Stimulated activated CD4-positive, alpha-beta T cell treated with anti-CD3 and anti-CD28 coated beads, Interleukin-12 subunit alpha, Interleukin-12 subunit beta, amount 100 ng/mL, for 4 hours (primary cell): Measurements from ENCODE around the gene EBF3.

ENCODE experiments used
- DNase-seq: peaks from one replicate; pipeline ENCODE4 v3.0.0-alpha.2; 2020

Gene EBF3

GRCh38 chr10:129959544-129960480 is 4.3 kb downstream of the EBF3 start:
- DNase-seq, result no peak

DNA sequence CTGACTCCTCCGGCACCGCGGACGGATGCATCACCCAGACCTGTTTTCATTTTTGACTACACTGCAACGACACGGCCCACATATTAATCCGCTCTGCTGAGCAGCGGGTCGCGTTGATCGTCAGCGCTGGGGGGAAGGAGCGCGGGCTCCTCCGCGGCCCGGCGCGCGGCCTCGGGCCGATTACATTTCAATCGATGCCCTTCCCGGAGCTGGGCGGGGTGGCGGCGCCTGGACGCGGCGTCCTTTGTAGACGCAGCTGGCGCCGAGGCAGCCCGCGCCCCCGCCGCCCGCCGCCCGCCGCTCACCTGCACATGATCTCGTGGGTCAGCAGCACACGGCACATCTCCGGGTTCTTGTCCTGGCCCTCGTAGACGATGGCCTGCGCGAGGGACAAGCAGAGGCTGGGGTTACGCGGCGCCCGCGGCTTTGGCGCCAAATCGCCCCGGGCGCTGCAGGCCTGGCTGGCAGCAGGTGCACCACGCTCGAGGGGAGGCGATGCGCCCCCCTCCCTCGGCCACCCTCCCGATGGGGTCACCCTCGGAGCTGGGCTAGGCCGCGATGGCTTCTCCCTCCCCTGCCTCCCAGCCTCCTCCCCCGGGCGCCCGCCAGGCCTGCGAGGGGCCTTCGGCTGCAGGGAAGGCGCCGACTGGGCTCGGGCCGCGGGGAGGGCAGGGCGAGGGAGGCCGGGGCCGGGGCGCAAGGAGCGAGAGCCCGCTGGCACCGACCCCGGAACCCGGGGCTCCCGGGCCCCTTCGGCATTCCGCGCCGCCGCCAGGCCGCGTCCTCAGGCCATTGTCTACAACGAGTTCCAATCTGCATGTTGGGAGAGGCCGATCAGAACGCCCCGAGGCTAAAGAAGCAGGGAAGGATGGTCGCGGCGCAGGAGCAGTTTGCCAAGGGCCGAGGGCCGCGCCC is 5.2 kb downstream of the EBF3 start:
- DNase-seq, result no peak

- no peak for DNase-seq
Observed at GRCh38 chr10:129958148-129958628, 5.9 kb downstream of the EBF3 start.

- no peak for DNase-seq
Observed at GRCh38 chr10:129956876-129957673, 7.0 kb downstream of the EBF3 start.

DNA sequence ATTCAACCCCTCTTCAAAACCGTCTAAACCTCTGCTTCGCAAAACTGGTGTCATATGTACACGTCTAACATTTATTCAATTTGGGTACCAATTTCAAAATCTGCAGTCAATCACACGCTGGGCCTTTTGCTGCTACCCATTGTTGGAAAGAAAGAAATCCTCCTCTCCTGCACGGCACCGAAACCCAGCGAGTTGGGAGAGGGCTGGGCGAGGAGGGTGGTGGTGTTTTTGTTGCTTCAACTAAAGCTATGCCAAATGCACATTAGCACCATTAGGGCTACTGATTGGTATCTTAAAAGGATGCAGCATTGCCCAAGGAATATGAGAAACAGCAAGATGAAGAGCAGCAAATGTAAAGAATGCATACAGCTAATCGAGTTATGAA is 7.8 kb downstream of the EBF3 start:
- no peak for DNase-seq

DNA sequence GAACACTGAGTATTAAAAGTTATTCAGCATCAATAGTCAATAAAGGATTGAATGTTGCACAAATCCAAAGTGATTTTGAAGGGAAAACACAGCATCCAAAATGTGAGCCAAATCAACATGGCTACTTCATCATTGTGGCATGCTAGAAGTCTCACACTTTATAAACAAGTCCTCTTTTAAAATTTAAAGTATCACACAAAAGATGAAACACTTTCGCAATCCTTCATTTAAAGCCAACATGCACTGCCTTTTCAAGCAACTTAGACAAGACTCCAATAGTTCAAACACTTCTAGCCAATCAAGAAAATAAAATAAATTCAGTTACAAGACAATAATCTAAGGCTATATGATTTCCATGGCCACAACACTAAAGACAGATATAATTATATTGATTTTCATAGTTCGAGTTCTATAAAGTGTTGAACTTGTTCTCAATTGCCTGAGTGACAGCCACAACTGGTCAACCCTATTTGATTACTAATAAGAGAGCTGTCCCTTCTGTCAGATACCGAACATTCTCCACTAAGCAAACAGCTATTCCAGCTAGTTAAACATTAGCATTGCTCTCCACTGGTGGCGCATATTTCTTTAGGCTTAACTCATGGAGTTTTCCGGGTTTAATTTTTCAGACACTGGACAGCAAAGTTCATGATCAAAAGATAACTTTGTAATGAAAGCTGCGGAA is 8.3 kb downstream of the EBF3 start:
- DNase-seq, result no peak

DNA sequence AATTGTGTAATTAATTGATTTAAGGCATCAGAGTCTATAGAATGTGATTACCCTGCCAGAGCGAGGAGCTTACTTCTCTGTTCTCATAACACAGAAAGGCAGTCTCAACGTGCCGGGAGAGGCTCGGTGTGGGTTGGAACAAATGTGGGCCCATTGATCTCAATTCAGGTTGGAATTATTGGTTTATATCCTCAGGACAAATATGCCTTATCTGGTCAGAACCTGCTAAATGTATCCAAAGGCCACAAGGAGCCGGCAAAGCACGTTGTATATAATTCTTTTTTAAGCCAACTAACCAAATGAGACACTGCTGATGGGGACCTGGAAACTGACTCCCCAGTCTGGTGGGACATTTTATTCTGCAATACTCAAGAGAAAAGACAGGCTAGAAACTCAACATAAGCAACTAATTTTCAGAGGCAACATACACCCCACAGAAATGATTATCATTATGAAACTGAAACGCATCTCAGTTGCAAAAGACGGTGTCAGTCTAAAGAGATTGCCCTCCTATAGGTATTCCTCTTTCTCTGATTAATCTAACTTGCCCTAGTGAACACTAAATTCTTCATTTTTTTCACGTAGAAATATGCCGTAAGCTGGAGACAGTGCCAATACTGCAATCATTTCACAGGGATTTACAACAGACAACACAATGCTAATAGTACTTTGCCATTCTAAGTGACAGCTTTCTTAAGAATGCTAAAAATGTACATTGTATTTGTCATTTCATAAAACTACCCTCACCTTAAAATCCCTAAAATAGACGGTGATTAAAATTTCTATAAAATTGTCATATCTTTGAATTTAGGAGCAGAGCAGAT is 9.4 kb downstream of the EBF3 start:
- DNase-seq, result no peak

DNA sequence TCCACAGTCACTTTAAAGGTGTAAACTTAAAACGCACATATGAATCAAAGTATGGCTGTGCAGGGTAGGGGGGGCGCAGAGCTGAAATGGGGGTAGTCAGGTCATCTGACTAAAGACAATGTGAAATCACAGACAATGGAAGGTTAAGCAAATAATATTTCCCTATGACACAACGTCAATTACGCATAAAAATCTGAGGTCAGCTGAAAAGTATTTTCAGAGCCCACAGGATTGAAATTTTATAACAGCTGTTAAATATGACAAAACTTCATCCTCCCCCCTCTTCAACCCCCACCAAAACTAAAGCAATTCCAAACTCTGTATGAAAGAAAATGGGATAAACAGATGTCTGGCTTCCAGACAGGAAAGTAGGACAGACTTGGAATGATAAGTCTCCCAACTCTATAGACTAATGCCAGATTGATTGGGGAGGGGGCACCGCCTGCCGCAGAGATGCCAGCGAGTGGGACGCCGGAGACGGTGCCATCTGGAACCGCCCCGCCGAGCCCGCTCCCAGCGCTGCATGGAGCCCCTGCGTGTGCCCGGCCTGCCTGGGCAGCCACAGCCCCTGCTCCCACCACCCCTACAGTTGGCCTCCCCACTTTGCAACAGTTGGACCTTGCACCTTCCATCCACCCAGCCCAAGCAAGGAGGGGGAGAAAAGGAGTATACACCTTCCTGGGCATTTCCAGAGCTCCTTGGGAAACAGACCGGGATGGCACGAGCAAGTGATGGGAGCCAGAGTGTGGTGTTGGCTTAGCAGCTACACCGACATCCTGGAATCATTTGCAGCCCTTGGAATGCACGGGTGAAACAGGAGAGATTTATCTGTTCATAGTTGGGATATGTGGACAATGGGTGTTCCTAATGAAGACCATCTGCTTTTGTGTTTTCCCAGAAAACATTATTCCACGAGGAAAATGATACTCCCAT is 10.7 kb downstream of the EBF3 start:
- no peak for DNase-seq

GRCh38 chr10:129952378-129953118 is 11.5 kb downstream of the EBF3 start:
- no peak for DNase-seq

DNA sequence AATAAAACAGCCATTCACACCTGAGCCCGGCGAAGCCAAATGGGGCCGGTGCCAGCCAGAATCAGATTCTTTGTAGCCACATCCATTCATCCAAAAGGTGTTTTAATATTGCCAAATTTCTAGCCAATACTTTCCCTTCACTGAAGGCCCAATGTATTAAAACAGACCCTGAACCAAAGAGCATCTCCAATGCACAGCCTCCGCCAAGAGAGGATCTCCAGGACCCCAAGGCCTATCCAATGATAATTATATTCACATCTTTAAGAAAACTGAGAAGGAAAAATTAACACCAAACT is 12.2 kb downstream of the EBF3 start:
- DNase-seq, result no peak

- no peak for DNase-seq
Observed at GRCh38 chr10:129951101-129951969, 12.7 kb downstream of the EBF3 start.

GRCh38 chr10:129950676-129951075 is 13.4 kb downstream of the EBF3 start:
- DNase-seq, result no peak

GRCh38 chr10:129949891-129950291 is 14.2 kb downstream of the EBF3 start:
- DNase-seq, result no peak

- no peak for DNase-seq
Observed at GRCh38 chr10:129949411-129949810, 14.7 kb downstream of the EBF3 start.

GRCh38 chr10:129946859-129947258 is 17.2 kb downstream of the EBF3 start:
- DNase-seq, result no peak

DNA sequence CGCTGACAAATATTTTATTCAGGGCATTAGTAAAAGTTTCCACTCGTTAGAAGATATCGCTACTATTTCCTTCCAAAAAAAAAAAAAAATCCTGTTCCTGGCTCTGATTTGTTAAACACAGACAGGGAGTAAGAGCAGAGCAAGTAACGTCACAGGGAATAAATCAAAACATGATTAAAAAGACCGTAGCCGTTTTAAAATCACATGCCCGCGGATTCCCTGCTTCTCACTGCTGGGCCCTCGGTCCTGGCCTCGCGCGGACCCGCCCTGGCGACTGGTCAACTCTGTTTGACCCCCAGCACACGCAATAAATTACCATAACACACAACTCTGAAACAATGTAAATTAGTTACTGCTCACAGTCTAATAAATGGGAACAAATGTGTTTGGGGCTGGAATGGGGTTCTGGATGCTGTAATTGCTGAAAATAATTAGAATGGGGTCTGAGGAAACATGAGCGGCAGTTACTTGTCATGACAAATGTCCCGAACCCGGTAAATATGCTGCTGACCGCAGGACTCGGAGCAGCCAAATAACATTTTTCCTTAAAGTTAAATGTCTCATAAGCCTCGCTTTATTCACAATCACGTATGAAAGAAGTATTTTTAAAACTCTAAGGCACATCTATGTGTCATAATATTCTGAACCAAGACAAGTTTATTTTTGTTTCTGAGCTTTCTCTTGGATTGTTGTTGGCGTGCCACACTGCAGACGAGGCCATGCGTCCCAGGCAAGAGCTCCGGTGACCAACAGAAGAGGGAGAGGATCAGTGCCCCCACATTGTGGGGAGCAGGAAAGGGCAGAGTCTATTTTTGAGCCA is 17.9 kb downstream of the EBF3 start:
- no peak for DNase-seq

DNA sequence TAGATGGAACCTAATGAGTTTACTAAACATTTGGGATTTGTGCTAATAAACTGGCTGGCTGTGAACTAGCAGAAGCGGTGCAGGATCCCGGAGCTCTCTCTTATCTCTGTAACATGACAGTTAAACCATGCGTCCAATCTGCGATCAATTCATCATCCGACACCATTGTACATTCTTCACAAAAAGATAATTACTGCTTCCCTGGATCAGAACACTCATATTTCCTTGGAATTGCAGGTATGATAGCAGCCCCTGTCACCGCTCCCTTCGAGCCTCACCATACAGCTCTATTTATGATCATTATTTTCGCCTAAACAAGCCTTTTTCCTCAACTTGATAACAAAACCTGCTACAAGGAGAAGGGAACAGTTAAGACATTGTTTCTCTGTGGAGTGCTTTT is 18.5 kb downstream of the EBF3 start:
- DNase-seq, result no peak

- DNase-seq, result no peak
Observed at GRCh38 chr10:129945064-129945463, 19.0 kb downstream of the EBF3 start.
